ENCODE results near the gene NEDD4L. TPM values are rescaled to one million over a fixed set of nuclear protein-coding genes. Genes with fewer than 3 reads are reported as not detected.

Gene NEDD4L
- total RNA-seq, 2 experiments from 2014 or later = 3.2 to 3.3 TPM

DNA sequence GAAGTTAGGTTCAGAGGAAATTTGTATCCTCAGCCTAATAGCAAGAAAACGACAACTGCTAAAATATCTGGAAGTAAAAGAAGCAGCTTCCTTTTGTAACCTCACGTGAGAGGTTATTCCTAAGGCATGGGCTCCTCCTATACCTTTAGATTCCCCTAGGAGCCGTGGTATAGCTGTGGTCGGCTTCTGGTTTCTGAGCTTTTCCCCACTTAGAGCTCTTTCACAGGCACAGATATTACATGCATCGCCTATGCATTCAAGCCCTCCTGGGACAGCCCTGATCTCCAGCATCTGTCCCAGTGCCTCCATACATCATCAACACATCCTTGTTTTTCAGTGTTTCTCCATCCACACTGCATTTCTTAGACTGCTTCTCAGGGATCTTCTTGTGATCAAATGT lies 295.9 kb downstream of the NEDD4L start:
- H3K79me2 ChIP-seq (ENCODE audit: insufficient read depth, low read depth, low read length) = no peaks in the 10 kb centered on the region
- H3K4me1 ChIP-seq (ENCODE audit: insufficient read depth, low read length, poor library complexity, severe bottlenecking) = no peaks in the 10 kb centered on the region
- ChIA-PET CTCF (ENCODE audit: unreplicated experiment) (no interaction called here), POLR2A (no interaction called here)
- no peak for TF ChIP-seq EZH2phosphoT487 (IDR thresholded peaks at IDR 0.05; ENCODE audit: borderline replicate concordance, low read depth, low read length)
- TF ChIP-seq, protein P1, sequence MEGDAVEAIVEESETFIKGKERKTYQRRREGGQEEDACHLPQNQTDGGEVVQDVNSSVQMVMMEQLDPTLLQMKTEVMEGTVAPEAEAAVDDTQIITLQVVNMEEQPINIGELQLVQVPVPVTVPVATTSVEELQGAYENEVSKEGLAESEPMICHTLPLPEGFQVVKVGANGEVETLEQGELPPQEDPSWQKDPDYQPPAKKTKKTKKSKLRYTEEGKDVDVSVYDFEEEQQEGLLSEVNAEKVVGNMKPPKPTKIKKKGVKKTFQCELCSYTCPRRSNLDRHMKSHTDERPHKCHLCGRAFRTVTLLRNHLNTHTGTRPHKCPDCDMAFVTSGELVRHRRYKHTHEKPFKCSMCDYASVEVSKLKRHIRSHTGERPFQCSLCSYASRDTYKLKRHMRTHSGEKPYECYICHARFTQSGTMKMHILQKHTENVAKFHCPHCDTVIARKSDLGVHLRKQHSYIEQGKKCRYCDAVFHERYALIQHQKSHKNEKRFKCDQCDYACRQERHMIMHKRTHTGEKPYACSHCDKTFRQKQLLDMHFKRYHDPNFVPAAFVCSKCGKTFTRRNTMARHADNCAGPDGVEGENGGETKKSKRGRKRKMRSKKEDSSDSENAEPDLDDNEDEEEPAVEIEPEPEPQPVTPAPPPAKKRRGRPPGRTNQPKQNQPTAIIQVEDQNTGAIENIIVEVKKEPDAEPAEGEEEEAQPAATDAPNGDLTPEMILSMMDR (conservative IDR thresholded peaks at IDR 0.05; ENCODE audit: low read length) = no peak
- no peak overlapping the region for H3K27ac ChIP-seq (ENCODE audit: low read depth, low read length, poor library complexity, severe bottlenecking)
- no peak overlapping the region for H2AFZ ChIP-seq (ENCODE audit: low read length)
- no peaks in the 10 kb centered on the region for H3K9me3 ChIP-seq (ENCODE audit: low read length)
- no peak for DNase-seq (ENCODE audit: low spot score)
- no peak overlapping the region for H3K4me2 ChIP-seq (ENCODE audit: low read length)
- H4K20me1 ChIP-seq (ENCODE audit: insufficient read depth, low read length) = no peaks in the 10 kb centered on the region
- intact Hi-C loops (cut with micrococcal nuclease; ENCODE audit: unreplicated experiment) = no loop called here
- no TSS peak for BruUV-seq (replicated peaks)
- H3K9me2 ChIP-seq (ENCODE audit: insufficient read depth, low read length) = no peaks in the 10 kb centered on the region
- H3K36me3 ChIP-seq (ENCODE audit: insufficient read depth, low read length) = no peaks in the 10 kb centered on the region
- no peak overlapping the region for H3K4me3 ChIP-seq (ENCODE audit: low read depth, low read length, poor library complexity, severe bottlenecking)

DNA sequence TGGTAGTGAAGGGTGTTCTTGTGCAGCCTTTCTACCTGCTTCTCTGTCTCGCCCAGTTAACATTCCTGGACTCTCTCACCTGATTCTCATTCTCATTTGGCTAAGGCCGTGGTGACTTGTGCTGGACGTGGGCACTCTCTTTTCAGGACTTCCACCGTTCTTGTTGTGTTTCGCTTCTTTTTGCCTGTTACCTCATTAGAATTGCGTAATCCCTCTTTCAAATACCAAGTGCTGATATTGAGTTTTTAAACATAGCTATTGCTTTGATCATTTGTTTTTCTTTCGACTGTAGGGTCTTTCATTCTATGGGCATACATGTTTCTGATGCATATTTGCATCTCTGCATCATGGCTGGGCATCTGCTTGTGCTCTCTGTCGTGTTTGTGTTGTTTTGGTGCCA lies 297.9 kb downstream of the NEDD4L start:
- H3K27ac ChIP-seq (ENCODE audit: low read depth, low read length, poor library complexity, severe bottlenecking) = no peak overlapping the region
- no peaks in the 10 kb centered on the region for H3K79me2 ChIP-seq (ENCODE audit: insufficient read depth, low read depth, low read length)
- no peak overlapping the region for H2AFZ ChIP-seq (ENCODE audit: low read length)
- no peaks in the 10 kb centered on the region for H3K9me2 ChIP-seq (ENCODE audit: insufficient read depth, low read length)
- no peaks in the 10 kb centered on the region for H3K36me3 ChIP-seq (ENCODE audit: insufficient read depth, low read length)
- H3K4me3 ChIP-seq (ENCODE audit: low read depth, low read length, poor library complexity, severe bottlenecking) = no peak overlapping the region
- no peak for DNase-seq (ENCODE audit: low spot score)
- no peak for TF ChIP-seq EZH2phosphoT487 (IDR thresholded peaks at IDR 0.05; ENCODE audit: borderline replicate concordance, low read depth, low read length)
- TF ChIP-seq, protein P1 (conservative IDR thresholded peaks at IDR 0.05; ENCODE audit: low read length) = no peak
- no peaks in the 10 kb centered on the region for H3K9me3 ChIP-seq (ENCODE audit: low read length)
- H3K4me1 ChIP-seq (ENCODE audit: insufficient read depth, low read length, poor library complexity, severe bottlenecking) = no peaks in the 10 kb centered on the region
- intact Hi-C loops (cut with micrococcal nuclease; ENCODE audit: unreplicated experiment) = no loop called here
- POLR2A ChIA-PET = no interaction called here
- H3K4me2 ChIP-seq (ENCODE audit: low read length) = no peak overlapping the region
- no TSS peak for BruUV-seq (replicated peaks)
- CTCF ChIA-PET (ENCODE audit: unreplicated experiment) = no interaction called here
- H4K20me1 ChIP-seq (ENCODE audit: insufficient read depth, low read length) = no peaks in the 10 kb centered on the region

DNA sequence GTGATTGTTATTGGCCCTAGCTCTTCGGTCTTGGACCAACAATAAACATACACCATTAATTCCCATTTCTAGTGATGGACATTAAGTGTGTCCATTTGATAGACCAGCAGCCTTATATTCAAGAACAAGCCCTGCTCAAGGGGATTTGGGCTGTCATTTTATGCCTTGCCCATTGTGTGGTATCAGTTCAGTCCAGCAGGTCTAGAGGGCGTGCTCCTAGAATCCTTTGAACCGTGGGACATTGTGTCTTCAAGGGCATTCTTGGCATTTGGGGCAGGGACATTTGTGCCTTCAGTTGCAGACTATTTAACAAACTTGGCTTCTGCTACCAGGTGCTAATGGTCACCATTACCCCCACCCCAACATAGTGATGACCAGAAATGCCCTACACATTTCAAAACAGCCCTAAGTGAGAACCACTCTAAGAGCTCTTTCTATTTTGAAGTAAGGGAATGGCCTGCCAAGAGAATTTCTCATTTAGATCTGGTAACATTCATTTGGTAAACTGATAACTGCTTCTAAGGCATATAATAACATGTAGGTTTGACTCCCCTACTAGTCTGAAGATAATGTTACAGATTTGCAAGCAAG lies 300.1 kb downstream of the NEDD4L start:
- no peaks in the 10 kb centered on the region for H3K9me3 ChIP-seq (ENCODE audit: low read length)
- CTCF ChIA-PET (ENCODE audit: unreplicated experiment) = no interaction called here
- no peaks in the 10 kb centered on the region for H4K20me1 ChIP-seq (ENCODE audit: insufficient read depth, low read length)
- H3K4me2 ChIP-seq (ENCODE audit: low read length) = no peak overlapping the region
- intact Hi-C loops (cut with micrococcal nuclease; ENCODE audit: unreplicated experiment) = no loop called here
- DNase-seq (ENCODE audit: low spot score) = no peak
- no peaks in the 10 kb centered on the region for H3K9me2 ChIP-seq (ENCODE audit: insufficient read depth, low read length)
- POLR2A ChIA-PET = interaction anchor here (0.6 kb wide), 1 partner anchor 18 kb away, joined by 3 read pairs; no protein-coding TSS in a partner anchor
- no peak overlapping the region for H3K27ac ChIP-seq (ENCODE audit: low read depth, low read length, poor library complexity, severe bottlenecking)
- H3K4me1 ChIP-seq (ENCODE audit: insufficient read depth, low read length, poor library complexity, severe bottlenecking) = no peaks in the 10 kb centered on the region
- H3K79me2 ChIP-seq (ENCODE audit: insufficient read depth, low read depth, low read length) = no peaks in the 10 kb centered on the region
- no peak overlapping the region for H3K4me3 ChIP-seq (ENCODE audit: low read depth, low read length, poor library complexity, severe bottlenecking)
- no peak overlapping the region for H2AFZ ChIP-seq (ENCODE audit: low read length)
- H3K36me3 ChIP-seq (ENCODE audit: insufficient read depth, low read length) = no peaks in the 10 kb centered on the region
- no peak for TF ChIP-seq EZH2phosphoT487 (IDR thresholded peaks at IDR 0.05; ENCODE audit: borderline replicate concordance, low read depth, low read length)
- TF ChIP-seq, protein P1 (conservative IDR thresholded peaks at IDR 0.05; ENCODE audit: low read length) = no peak
- no TSS peak for BruUV-seq (replicated peaks)

All from OCI-LY7 (cell line).